ENCODE measurements around the gene OPRD1. TPM values are rescaled to one million over a fixed set of nuclear protein-coding genes. Genes with fewer than 3 reads are reported as not detected.

OPRD1 gene
- total and polyA plus RNA-seq, 2 of the 4 experiments (the other 2 are of a cell fraction), result under 0.01 TPM; not detected in 1

DNA sequence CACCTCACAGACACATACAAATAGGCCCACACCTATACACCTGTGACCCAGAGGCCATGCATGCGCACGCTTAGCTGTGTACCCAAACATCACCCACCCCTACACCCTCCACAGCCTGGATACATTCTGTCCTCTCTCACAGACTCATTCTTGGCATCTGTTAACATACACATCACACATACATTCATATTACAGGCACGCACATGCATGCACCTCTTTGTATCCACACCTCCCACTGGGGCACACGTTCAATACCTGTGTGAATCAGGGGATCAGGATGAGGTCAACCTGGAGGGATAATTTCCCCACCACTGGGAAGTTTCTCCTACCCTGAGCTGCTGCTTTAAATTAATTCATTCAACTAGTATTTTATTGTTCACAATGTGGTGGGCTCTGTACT, 66.8 kb downstream of the OPRD1 start:
- in situ Hi-C loops (cut with MboI; ENCODE audit: low sequenced_read_pairs), result loop anchor here (5.0 kb wide), 1 partner anchor 226 kb away; no protein-coding TSS in a partner anchor
- dilution Hi-C loops (cut with HindIII; ENCODE audit: low sequenced_read_pairs, unreplicated experiment), result no loop called here
- ChIA-PET POLR2A (ENCODE audit: unreplicated experiment) (no interaction called here), CTCF (interaction anchor here (5.2 kb wide), 1 partner anchor 94 kb away, joined by 68 read pairs; no protein-coding TSS in a partner anchor)
- Histone ChIP-seq H3K27ac (ENCODE audit: insufficient read depth, low read length) (no peak overlapping the region), H2BK120ac (ENCODE audit: low read depth, low read length) (no peak overlapping the region), H4K91ac (ENCODE audit: insufficient read depth, low read depth, low read length) (no peak overlapping the region), H3K79me1 (ENCODE audit: low read depth in 1 of 2, low read length in 2 of 2) (no peaks in the 10 kb centered on the region), H3K14ac (replicated peaks; ENCODE audit: low read depth, low read length) (no peak overlapping the region), H3K9me3 (ENCODE audit: control insufficient read depth, insufficient read depth, low read length) (no peaks in the 10 kb centered on the region), H4K8ac (ENCODE audit: low read depth in 2 of 2, low read length in 2 of 2) (no peak overlapping the region), H3K4me2 (ENCODE audit: low read depth, low read length) (no peak overlapping the region), H2BK15ac (ENCODE audit: low read depth, low read length) (no peak overlapping the region), H2AK5ac (ENCODE audit: low read depth, low read length) (no peak overlapping the region), H3K18ac (ENCODE audit: low read depth, low read length) (no peak overlapping the region), H4K5ac (ENCODE audit: low read depth, low read length) (no peak overlapping the region), H3K4me3 (ENCODE audit: insufficient read depth, low read depth, low read length) (no peak overlapping the region), H3K9ac (ENCODE audit: low read depth, low read length) (no peak overlapping the region), H4K20me1 (ENCODE audit: insufficient read depth, low read length) (no peaks in the 10 kb centered on the region), H3K4ac (ENCODE audit: low read depth, low read length) (no peak overlapping the region), H3K36me3 (ENCODE audit: control insufficient read depth, insufficient read depth, low read length) (no peaks in the 10 kb centered on the region), H2AK9ac (replicated peaks; ENCODE audit: low read depth, low read length, poor library complexity) (no peak overlapping the region), H3K9me1 (ENCODE audit: insufficient read depth, low read length) (no peaks in the 10 kb centered on the region), H3K4me1 (ENCODE audit: control insufficient read depth, insufficient read depth, low read length) (no peaks in the 10 kb centered on the region), H3K27me3 (ENCODE audit: control insufficient read depth, insufficient read depth, low read length) (no peaks in the 10 kb centered on the region), H3K56ac (ENCODE audit: extremely low read depth, insufficient read depth, low read length) (no peak overlapping the region), H2AFZ (replicated peaks; ENCODE audit: low read length, poor library complexity) (no peak overlapping the region), H2BK5ac (ENCODE audit: low read depth, low read length, poor library complexity, severe bottlenecking) (no peak overlapping the region), H2BK20ac (ENCODE audit: low read depth, low read length) (no peak overlapping the region), H3K23ac (ENCODE audit: low read depth, low read length) (no peak overlapping the region)
- intact Hi-C loops (cut with micrococcal nuclease), result loop anchor here (5.0 kb wide), 1 partner anchor 361 kb away; no protein-coding TSS in a partner anchor
- 100% methylated on average over 1 of the region's 4 CpGs; no CpG with 5 or more reads in 1 of the 2 experiments for WGBS, 2 experiments (ENCODE audit: extremely low coverage in 2 of 2, insufficient read length in 1 of 2)
- no TSS peak for BruUV-seq (replicated peaks)
- no peak for DNase-seq
- TF ChIP-seq RFX5 (IDR thresholded peaks at IDR 0.05; ENCODE audit: low read depth, low read length) (no peak), CEBPB (IDR thresholded peaks at IDR 0.05; ENCODE audit: low read depth, low read length) (no peak), RAD21 (IDR thresholded peaks at IDR 0.05; ENCODE audit: low read length) (no peak), RCOR1 (IDR thresholded peaks at IDR 0.05; ENCODE audit: insufficient replicate concordance, low read length) (no peak), BHLHE40 (IDR thresholded peaks at IDR 0.05; ENCODE audit: low read depth, low read length) (no peak), FOS (IDR thresholded peaks at IDR 0.05; ENCODE audit: low read depth, low read length) (no peak), NFE2L2 (IDR thresholded peaks at IDR 0.05; ENCODE audit: low read depth, low read length) (no peak), MXI1 (IDR thresholded peaks at IDR 0.05; ENCODE audit: borderline replicate concordance, low read depth, low read length) (no peak)
- TF ChIP-seq, protein P1, sequence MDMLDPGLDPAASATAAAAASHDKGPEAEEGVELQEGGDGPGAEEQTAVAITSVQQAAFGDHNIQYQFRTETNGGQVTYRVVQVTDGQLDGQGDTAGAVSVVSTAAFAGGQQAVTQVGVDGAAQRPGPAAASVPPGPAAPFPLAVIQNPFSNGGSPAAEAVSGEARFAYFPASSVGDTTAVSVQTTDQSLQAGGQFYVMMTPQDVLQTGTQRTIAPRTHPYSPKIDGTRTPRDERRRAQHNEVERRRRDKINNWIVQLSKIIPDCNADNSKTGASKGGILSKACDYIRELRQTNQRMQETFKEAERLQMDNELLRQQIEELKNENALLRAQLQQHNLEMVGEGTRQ (IDR thresholded peaks at IDR 0.05; ENCODE audit: low read depth, low read length), result no peak
- TF ChIP-seq, protein P2, sequence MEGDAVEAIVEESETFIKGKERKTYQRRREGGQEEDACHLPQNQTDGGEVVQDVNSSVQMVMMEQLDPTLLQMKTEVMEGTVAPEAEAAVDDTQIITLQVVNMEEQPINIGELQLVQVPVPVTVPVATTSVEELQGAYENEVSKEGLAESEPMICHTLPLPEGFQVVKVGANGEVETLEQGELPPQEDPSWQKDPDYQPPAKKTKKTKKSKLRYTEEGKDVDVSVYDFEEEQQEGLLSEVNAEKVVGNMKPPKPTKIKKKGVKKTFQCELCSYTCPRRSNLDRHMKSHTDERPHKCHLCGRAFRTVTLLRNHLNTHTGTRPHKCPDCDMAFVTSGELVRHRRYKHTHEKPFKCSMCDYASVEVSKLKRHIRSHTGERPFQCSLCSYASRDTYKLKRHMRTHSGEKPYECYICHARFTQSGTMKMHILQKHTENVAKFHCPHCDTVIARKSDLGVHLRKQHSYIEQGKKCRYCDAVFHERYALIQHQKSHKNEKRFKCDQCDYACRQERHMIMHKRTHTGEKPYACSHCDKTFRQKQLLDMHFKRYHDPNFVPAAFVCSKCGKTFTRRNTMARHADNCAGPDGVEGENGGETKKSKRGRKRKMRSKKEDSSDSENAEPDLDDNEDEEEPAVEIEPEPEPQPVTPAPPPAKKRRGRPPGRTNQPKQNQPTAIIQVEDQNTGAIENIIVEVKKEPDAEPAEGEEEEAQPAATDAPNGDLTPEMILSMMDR (conservative IDR thresholded peaks at IDR 0.05; ENCODE audit: low read depth, low read length), result no peak
- ATAC-seq (ENCODE audit: low read depth), result no peak
